Progenitor cell of endocrine pancreas (in vitro differentiated cells): ENCODE results near the gene RUVBL1. TPM values are rescaled to one million over a fixed set of nuclear protein-coding genes. Genes with fewer than 3 reads are reported as not detected.
A peak's percentile ranks its signal among the peaks of the same experiment; 100 is the strongest.

Source experiments
- DNase-seq: peaks from one replicate; pipeline ENCODE4 v3.0.0; 2021; ENCODE audit warnings: low spot score; ENCODE audit not compliant: unreplicated experiment
- H3K27ac Mint-ChIP-seq: 2 replicates; pipeline ENCODE4 v1.8.0; 2021; ENCODE audit warnings: mild to moderate bottlenecking, moderate library complexity, mixed read lengths
- H3K27me3 Mint-ChIP-seq: 2 replicates; pipeline ENCODE4 v1.8.0; 2021; ENCODE audit warnings: mixed read lengths
- H3K36me3 Mint-ChIP-seq: 2 replicates; pipeline ENCODE4 v1.8.0; 2022; ENCODE audit warnings: mixed read lengths; ENCODE audit not compliant: insufficient read depth
- H3K4me1 Mint-ChIP-seq: 2 replicates; pipeline ENCODE4 v1.8.0; 2021; ENCODE audit warnings: low read depth, mixed read lengths
- H3K4me3 Mint-ChIP-seq: 2 replicates; pipeline ENCODE4 v1.8.0; 2021; ENCODE audit warnings: low read depth, mild to moderate bottlenecking, moderate library complexity, mixed read lengths
- H3K9me3 Mint-ChIP-seq: 2 replicates; pipeline ENCODE4 v1.8.0; 2021; ENCODE audit warnings: low read depth, mixed read lengths
- CTCF ChIP-seq: fragments of 200-600 bp; sonication (generic); IDR thresholded peaks from one replicate; pipeline ENCODE4 v1.5.0; 2021; ENCODE audit warnings: antibody characterized with exemption, mild to moderate bottlenecking; ENCODE audit not compliant: unreplicated experiment
- total RNA-seq: library from RNA; stranded (reverse); gene quantifications from 2 replicates; pipeline ENCODE4 v1.2.1, GENCODE V29; 2021

The RUVBL1 gene
- total RNA-seq, 1 donor from 2014 or later = 53.6 TPM

GRCh38 chr3:128036119-128036518 is 87.5 kb downstream of the RUVBL1 start:
- Mint-ChIP-seq H3K27ac (peak overlapping the region; percentile 16), H3K4me1 (peaks cover 5% of the 10 kb centered on the region), H3K4me3 (no peak overlapping the region), H3K9me3 (no peaks in the 10 kb centered on the region), H3K27me3 (peaks cover 14% of the 10 kb centered on the region), H3K36me3 (no peaks in the 10 kb centered on the region)
- no peak for DNase-seq
- TF ChIP-seq CTCF = no peak

GRCh38 chr3:128033102-128033501 is 90.5 kb downstream of the RUVBL1 start:
- Mint-ChIP-seq H3K36me3 (no peaks in the 10 kb centered on the region), H3K9me3 (no peaks in the 10 kb centered on the region), H3K27me3 (peaks cover 11% of the 10 kb centered on the region), H3K4me3 (no peak overlapping the region), H3K4me1 (peaks cover 5% of the 10 kb centered on the region), H3K27ac (no peak overlapping the region)
- no peak for TF ChIP-seq CTCF
- no peak for DNase-seq

Other genes with a start within 250 kb of the RUVBL1 start
- gene KBTBD12, start 208.6 kb downstream of the RUVBL1 start, total RNA-seq = 0.29 and 0.40 TPM in 2 replicates
- 171 and 176 TPM in 2 replicates for gene SEC61A1, start 71.4 kb downstream of the RUVBL1 start, total RNA-seq
- gene EEFSEC, start 29.7 kb upstream of the RUVBL1 start, total RNA-seq = 10.6 and 11.8 TPM in 2 replicates